GM21717 (cell line): ENCODE results near the gene MED29.

Source experiments
- ATAC-seq: cut with Tn5 transposase; IDR thresholded peaks from one replicate; pipeline ENCODE4 v1.9.1; 2021; ENCODE audit warnings: mild to moderate bottlenecking, moderate library complexity; ENCODE audit not compliant: unreplicated experiment

Gene MED29, protein sequence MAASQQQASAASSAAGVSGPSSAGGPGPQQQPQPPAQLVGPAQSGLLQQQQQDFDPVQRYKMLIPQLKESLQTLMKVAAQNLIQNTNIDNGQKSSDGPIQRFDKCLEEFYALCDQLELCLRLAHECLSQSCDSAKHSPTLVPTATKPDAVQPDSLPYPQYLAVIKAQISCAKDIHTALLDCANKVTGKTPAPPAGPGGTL

DNA sequence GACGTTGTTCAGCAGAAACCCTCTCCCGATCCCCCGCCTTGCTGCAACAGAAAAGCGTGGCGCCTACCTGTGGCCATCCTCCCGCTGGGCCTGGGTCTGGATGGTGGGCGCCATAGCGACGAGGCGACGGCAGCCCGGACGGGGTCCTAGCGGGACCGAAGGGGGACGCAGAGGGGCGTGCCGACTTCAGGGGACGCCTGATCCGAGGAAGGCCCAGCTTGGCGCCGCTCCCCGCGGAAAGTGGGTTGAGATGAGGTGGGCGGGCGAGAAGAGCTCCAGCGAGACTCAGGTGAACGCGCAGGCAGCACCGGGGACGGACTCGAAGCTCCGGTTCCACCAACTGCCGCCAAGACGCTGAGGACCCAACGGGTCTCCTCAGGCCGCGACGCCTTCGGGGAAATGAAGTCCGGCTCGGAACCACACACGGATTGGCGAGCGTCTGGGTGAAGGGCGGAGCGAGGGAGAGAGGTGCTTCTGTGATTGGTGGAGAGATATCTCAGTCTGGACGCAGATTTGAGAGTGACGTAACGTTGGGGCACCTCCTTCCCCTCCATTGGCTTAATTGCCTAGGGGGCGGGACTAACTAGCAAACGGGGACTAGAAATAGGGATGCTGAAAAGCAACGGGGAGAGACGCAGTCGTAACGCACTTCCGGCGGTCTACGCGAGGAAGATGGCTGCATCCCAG is at the start of gene MED29, which contains the start of gene PAF1:
Gene MED29 (plus strand): TSS at position 628 of the 687 bp plus-strand sequence. CDS start 45 bp downstream, at position 673.
Gene PAF1 (minus strand): TSS at position 356 of the 687 bp plus-strand sequence. CDS start 242 bp downstream, at position 114.
- ATAC-seq = peak; percentile 73

DNA sequence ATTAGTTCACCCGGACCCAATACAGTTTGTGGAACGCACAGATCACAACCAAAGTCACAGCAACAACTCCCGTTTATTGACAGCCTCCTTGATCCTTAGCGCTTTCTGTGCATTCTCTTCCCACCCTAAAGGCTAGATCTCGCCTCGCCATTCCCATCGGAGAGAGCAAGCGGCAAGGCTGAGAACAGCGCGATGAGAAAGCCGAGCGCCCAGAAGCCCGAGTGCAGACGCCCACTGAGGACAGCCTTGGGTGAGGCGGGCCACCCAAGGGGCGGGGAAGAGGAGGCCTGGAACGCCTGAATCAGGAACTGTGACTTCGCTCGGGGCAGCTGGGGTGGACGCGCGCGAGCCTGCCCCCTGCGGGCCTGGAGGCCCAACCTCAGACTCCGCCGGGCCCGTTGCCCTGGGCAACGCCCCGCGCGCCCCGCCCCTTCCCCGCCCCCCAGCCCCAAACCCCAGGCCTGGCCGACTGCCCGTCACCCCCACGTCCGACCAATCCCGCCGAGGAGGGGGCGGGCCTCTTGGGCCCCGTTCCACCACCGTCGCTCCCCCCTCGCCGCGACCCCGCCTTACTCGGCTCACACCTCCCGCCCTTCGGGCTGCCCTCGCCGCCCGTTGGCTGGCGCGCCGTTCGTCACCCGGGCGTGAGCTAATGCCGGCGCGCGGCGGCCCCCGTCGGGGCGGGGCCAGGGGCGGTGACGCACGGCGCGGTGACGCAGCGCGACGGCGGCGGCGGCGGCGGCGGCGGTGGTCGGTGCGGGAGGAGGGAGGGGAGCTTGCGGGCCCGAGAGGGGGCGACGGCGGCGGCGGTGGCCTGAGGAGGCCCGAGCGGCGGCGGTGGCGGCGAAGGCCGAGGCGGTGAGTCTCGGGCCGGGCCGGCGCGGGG is 49.2 kb upstream of the MED29 start, which contains the start of gene SAMD4B:
Gene SAMD4B (plus strand): TSS at position 703 of the 886 bp plus-strand sequence. CDS start 14,473 bp downstream, outside the sequence.
- peak; percentile 82 for ATAC-seq

DNA sequence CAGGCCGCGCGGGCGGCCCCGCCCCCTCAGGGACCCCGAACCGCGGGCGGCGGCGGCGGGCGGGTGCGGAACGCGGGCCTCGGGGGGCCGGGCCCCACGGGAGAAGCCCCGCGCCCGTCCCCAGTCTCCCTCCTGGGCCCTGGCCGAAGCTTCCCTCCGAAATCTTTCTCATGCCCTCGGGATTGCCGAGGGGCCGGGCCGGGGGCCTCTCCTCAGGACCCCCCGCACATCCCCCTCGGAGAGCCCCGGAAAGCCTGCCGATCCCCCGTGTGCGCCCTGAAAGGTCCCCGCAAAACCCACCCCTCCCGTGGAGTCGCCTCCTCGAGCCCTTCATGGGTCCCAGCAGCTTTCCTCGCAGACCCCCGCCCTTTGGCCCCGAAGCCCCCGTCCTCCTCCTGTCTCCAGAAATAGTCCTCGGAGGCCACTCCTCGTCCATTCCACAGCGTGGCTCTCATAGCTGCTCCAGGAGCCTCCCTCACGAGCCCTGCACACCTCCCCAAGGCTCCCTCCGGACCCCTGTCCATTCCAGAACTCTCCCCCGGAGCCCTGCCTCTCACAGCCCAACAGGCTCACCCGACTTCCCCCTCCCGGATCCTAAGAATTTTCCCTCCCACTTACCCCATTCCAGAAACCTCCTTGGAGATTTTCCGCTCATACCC is 48.4 kb upstream of the MED29 start:
- peak; percentile 9 for ATAC-seq

DNA sequence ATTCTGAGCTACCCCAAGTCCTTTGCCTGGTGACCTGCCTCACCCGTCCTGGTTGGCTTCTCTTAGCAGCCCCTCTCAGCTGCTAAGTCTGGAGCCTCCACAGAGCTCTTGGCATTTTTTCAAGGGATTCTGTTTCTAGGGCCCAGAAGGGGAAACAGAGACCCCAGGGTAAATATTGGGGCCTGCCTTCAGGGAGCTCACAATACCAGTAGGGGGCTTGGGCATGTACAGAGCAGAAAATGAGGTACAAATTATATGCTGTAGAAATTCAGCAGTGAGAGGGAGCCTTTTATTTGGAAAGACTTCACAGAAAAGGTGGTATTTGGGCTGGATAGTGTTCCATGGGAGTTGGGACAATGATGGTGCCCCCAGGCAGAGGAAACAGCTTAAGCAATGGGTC is 45.2 kb upstream of the MED29 start:
- no peak for ATAC-seq

DNA sequence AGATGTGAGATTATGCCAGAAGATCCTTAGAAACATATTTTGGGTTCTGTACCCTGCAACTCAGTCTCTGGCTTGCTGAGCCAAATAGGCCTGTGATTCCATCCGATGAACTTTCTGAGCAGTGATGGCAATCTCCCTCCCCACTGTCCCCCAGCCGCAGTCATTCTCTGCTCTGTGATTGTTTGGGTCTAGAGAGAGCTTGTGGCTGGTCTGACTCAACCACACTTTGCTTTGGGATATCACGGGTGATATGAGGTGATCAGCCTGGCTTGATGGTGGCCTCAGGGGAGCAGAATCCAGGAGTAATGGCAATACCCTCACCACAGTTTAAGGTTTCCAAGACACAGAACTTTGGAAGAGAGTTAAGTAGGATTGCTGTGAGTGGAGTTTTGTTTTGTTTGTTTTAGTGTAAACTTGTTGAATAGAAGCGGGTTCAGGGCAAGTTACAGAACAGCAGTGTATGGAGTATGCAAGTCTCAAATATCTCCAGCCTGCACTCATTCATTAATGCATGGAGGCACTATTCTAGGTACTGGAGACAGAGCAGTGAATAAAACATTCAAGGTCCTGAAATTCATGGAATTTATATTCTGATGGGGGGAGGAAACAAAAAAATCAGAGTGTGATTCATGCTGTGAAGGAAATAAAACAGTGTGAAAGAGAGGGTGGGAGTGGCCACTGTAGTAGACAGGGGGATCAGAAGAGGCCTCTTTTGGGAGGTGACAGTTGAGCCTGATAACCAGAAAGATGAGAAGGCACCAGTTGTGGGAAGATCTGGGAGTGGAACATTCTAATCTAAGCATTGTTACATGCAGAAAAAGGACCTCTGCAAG is 43.6 kb upstream of the MED29 start:
- ATAC-seq = no peak

DNA sequence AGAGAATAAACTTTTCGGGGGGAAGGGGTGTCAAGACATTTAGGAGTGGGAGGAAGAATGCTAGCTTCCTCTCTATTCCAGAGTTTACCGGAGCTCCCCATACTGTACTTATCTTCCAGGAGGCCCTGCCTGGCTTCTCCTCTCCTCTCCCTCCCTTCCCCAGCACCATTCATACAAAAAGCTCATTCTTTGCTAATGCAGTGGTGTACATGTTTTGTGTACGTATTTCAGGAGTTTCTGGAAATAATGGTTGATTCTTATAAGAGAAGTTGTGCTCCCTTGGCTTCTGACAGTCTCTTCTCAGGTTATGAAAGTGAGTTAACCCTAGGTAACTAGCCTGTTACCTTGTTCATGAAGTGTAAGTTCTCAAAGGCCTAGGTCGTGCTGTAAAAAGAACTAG is 41.9 kb upstream of the MED29 start:
- ATAC-seq = no peak

DNA sequence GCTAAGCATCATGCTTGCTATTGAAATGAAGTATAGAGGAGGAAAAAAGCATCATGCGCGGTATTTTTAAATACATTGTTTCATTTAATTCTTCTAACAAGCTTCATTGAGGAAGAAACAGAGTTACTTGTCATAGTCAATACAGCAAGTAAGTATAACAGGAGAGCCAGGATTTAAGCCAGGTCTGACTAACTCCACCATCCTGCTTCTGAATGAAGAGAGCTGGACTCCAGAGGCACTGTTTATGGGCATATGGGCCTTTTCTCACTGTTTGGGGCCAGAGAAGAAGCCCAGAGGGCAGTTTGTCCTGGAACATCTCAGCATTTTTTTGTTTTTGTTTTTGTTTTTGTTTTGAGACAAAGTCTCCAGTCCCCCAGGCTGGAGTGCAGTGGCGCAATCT is 41.0 kb upstream of the MED29 start:
- ATAC-seq = no peak

DNA sequence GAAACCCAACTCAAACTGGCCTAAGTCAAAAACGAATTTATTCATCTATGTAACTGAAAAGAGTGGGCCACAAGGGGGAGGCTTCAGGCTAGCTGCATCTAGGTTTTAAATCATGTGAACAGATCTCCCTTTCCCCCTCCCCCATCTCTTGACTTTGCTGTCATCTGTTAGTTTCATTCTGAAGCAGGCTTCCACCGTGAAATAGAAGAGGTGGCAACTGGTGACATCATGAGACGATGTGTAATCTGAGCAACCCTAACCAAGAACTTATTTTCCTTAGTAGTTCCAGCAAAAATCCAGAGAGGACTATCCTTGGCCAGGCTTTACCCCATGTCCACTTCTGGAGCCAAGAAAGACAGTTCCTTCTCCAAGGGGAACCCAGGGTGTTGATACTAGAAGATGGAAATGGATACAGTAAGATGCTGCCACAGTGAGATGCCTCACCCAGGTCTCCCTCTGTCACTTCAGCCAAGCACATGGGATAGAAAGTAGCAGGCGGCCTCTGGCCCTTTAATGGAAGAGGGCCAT is 39.6 kb upstream of the MED29 start:
- no peak for ATAC-seq

DNA sequence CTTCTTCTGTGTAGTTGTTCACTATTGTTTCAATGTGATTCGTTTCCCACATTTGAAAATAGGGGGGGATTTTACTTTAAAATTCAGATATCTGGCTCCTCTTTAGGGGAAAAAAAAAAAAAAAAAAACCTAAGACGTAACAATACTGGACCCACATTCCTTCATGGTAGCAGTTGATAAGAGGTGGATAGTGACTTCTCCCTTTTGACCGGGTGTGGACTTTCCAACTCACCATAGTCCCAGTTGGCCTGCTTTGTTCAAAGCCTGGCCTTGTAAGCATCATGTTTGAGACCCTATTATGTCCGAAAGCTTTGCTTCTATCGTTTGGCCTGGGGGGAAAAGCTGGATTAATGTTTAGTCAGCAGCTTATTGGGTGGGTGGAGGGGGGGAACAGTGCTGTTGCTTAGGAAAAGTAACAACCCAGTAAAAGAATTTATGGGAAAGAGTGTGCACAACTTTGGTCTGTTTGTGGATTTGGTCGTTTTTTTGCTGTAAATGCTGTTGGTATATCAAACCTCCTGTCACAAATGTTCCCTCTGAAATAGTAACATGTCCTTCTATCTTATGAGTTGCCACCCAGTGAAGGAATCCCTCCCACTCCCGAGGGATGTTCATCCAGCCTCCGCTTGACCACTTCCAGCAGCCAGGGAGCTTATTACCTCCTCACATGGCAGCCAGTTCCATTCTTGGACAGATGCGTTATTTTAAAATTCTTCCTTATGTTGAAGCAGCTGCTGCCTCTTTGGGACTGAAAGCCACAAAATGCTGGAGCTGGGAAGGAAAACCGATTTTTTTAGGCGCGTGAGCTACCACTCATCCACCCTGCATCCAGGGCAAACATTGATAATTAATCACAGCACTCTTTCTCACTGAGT is 38.6 kb upstream of the MED29 start:
- ATAC-seq = no peak

DNA sequence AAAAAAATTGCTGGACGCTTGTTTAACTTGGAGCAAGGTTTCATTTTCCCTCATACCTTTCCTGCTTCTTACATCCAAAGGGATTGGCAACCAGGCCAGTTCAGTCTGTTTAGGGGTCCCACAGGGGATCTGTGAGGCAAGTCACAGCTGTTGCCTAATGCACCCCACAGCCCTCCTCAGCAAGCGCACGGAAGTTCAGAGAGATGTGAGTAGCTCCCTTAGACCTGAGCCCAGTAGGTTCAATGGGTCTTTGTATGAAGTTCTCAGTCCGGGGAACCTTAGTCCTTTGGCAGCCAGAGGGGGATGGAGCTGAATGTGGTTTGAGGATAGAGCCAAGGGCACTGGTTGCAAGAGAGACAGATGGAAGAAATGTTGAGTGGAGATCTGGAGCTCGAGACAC is 35.9 kb upstream of the MED29 start:
- no peak for ATAC-seq

DNA sequence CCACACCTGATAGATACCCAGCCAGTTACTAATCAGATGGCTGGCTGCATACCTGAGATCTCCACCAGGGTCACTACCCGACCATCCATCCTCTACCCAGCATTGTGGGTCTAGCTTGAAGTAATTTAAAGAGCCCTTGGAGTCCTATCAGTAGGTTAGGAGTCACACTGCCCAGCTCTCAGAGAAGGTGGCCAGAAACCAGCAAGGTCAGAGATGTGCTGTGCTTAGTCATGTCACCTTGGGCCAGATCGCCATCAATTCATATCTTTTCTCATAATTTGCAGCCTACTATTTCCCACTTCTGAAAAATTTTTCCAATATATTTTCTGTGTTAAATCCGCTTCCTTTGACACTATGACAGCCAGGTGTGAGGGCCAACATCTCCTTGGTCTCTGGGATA is 35.1 kb upstream of the MED29 start:
- ATAC-seq = no peak

DNA sequence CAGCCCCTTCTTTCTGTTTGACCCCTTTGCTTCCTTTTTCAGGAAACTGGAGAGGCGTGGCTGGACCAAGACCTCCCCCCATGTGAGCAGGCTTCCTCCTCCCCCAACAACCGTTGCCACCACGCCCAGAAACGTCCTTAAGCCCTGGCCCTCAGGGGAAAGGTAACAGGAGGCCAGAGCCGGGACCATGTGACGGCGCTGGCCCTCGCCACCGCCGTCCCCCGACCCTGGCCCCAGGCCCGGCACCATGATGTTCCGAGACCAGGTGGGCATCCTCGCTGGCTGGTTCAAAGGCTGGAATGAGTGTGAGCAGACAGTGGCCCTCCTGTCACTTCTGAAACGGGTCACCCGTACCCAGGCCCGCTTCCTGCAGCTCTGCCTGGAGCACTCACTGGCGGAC is 34.5 kb upstream of the MED29 start:
- no peak for ATAC-seq

DNA sequence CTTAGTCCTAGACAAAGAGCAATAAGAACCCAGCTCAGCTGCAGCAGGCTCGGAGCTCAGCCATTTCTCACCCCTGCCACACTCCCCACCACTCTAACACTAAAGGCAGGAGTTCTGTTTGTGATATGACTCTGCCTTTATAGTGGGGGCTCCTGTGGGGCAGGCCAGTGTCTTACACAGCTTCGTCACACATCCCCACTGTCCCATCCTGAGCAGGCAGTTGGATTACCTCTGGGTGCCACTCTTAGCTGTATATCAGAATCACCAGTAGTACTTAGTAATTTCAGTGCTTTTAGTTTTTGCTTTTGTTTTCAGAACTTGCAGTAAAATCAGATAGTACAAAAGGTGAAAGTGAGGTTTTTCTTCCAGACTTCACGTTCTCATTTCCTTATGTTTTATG is 32.2 kb upstream of the MED29 start:
- no peak for ATAC-seq

DNA sequence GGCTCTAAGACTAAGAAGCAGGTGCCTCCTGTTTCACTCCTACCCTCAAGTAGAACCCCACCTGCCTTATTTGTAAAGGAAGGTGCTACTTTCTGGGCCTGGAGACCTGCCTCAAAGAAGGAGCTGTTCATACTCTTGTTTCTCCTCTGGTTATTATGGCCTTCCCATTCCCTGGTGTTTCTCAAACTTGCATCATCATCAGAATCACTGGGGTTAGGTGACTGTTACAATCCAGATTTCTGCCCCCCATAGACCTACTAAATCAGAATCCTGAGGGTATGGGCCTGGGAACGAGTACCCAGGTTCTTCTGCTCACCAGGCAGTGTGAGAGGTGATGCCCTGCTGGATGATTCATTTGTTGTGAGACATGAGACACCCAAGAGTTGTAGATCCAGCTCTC is 30.6 kb upstream of the MED29 start:
- ATAC-seq = no peak

DNA sequence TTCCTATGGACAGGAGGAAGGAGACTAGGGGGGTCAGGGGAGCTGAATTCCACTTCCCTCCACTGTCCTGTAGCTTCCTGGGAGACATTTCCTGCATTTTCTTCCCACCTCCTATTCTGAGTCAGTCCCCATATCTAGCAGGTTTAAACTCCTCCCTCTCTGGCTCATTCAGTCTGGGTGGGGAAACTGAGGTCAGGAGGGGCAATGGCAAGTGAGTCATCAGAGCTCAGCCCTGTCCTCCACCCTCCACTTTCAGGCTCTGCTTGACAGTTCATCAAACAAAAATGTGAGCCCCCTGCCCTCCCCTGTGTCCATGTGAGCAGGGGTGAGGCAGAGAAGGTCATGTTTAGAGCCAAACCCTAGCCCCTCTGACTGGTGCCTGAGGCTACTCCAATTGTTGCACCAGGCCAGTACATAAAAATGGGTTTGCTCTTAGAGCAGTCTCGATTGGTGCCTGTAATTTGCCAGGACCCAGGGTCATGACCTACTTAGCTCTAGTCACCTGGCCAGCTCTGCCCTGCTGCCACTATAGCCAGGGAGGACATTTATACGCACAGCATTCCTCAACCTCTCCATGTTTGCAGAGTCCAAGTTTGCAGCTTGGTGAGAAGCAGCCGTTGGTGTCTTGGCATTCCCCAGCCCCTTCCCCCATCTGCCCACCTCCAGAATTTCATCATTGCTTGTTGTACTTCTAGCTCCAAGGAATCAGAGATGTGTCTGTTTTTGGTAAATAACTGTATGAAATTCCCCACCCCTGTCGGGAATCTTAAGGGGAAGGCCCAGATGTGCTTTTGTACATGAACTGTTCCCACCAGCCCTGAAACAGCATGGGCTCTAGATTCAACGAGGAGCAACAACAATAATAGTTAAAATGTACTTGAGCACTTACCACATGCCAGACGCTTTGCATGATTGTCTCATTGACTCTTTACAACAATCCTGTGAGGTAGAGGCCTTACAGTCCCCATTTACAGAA is 28.2 kb upstream of the MED29 start:
- ATAC-seq = no peak

DNA sequence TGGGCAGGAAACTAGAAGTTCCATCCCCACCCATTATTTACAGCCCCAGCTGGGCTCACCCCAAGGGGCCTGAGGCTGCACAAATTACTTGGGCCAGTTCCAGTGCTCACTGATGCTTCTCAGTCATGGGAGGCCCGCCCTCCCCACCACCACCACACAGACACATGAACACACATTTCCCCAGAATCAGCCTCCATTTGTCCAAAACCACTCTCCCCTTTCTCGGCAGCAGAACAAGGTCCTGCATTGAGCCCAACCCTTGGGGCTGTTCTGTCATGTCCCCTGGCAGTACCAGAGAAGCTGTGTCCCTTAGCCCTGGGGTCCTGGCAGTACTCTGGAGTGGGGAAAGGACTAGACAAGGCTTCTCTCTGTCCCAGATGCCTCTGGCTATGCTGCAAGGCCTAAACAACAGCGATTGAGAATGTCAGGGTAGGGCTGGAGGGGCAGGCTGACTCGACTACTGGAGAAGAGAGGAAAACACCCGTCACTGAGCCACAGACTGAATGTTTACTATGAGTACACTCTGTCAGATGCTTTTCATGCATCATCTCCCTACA is 27.2 kb upstream of the MED29 start:
- no peak for ATAC-seq

DNA sequence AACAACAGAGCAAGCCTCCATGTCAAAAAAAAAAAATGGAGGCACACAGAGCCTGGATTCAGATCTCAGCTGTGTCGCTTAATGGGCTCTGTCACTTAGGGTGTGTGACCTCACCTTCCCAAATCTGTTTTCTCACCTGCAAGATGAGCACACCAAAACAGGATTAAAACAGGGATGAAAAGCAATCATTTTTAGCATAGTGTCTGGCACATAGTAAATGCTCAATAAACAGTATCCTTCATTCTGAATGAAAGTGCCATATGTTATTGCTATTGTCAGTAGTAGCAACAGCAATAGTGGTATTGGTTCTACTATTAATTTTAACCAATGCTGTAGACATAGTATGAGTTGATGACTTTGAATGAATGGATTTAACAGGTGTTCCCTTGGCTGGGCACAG is 25.6 kb upstream of the MED29 start:
- no peak for ATAC-seq
